Endothelial cell of umbilical vein (primary cell): ENCODE measurements around the gene RXFP1.

ENCODE experiments used
- FOS ChIP-seq: IDR thresholded peaks from 2 replicates; pipeline ENCODE4 v1.6.1; 2011; ENCODE audit warnings: mild to moderate bottlenecking, low read length, moderate library complexity, borderline replicate concordance; ENCODE audit not compliant: insufficient read depth
- GATA2 ChIP-seq: IDR thresholded peaks from 2 replicates; pipeline ENCODE4 v1.7.0; 2011; ENCODE audit warnings: low read depth, mild to moderate bottlenecking, moderate library complexity, mixed read lengths, low read length; ENCODE audit not compliant: insufficient read length, insufficient read depth
- POLR2AphosphoS5 ChIP-seq: IDR thresholded peaks from 2 replicates; pipeline ENCODE4 v1.6.1; 2012; ENCODE audit warnings: low read depth, mild to moderate bottlenecking, control low read depth, low read length, moderate library complexity; ENCODE audit not compliant: insufficient read depth
- TF ChIP-seq, protein P1 (sequence below), 2 donors: IDR thresholded peaks; 1 replicate in 1 of 2; 2 replicates in 1 of 2; pipeline ENCODE4 v1.5.1; 2011; ENCODE audit warnings: low read length in 2 of 2, mild to moderate bottlenecking in 2 of 2, moderate library complexity in 2 of 2, control low read depth in 1 of 2, inconsistent platforms in 1 of 2, low read depth in 1 of 2; ENCODE audit not compliant: insufficient read depth in 1 of 2; ENCODE audit errors: extremely low read depth in 1 of 2

DNA sequence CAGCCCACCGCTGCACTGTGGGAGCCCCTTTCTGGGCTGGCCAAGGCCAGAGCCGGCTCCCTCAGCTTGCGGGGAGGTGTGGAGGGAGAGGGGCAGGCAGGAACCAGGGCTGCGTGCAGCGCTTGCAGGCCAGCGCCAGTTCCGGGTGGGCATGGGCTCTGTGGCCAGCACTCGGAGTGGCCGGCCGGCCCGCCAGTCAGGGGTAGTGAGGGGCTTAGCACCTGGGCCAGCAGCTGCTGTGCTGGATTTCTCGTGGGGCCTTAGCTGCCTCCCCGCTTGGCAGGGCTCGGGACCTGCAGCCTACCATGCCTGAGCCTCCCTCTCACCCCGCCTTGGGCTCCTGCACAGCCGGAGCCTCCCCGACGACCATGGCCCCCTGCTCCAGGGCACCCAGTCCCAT is 45.2 kb downstream of the RXFP1 start:
- TF ChIP-seq, protein P1, sequence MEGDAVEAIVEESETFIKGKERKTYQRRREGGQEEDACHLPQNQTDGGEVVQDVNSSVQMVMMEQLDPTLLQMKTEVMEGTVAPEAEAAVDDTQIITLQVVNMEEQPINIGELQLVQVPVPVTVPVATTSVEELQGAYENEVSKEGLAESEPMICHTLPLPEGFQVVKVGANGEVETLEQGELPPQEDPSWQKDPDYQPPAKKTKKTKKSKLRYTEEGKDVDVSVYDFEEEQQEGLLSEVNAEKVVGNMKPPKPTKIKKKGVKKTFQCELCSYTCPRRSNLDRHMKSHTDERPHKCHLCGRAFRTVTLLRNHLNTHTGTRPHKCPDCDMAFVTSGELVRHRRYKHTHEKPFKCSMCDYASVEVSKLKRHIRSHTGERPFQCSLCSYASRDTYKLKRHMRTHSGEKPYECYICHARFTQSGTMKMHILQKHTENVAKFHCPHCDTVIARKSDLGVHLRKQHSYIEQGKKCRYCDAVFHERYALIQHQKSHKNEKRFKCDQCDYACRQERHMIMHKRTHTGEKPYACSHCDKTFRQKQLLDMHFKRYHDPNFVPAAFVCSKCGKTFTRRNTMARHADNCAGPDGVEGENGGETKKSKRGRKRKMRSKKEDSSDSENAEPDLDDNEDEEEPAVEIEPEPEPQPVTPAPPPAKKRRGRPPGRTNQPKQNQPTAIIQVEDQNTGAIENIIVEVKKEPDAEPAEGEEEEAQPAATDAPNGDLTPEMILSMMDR (IDR thresholded peaks at IDR 0.05; ENCODE audit: extremely low read depth in 1 of 2, insufficient read depth in 1 of 2, low read depth in 1 of 2, low read length in 2 of 2), result no peak
- no peak for TF ChIP-seq GATA2
- no peak for TF ChIP-seq POLR2AphosphoS5
- TF ChIP-seq FOS, result no peak
